ENCODE measurements around the gene RRP12. TPM values are rescaled to one million over a fixed set of nuclear protein-coding genes. Genes with fewer than 3 reads are reported as not detected.

RRP12 gene
- polyA plus RNA-seq, 1 donor from 2014 or later = 9.7 TPM

DNA sequence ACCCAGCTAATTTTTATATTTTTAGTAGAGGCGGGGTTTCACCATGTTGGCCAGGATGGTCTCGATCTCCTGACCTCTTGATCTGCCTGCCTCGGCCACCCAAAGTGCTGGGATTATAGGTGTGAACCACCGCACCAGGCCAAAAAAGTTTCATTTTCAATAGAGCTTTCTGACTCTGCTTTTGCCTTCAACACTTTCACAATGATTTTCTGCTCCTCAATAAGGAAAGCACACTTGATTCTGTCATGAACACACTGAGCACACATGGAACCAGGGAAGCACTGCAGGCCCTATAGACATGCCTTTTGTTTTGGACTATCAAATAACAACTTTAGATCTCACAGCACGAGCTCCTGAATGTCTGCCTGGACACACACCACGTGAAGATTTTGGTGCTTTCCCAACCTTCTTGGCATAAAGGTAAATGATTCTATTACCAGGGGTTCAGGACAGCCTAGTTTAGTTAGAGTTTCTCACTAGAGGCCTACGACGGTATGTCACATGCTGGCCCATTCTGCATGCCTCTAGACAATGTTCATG is 8.0 kb downstream of the RRP12 start:
- Histone ChIP-seq H2AFZ (ENCODE audit: low read depth, low read length) (no peak overlapping the region), H3K9me3 (ENCODE audit: low read length) (no peaks in the 10 kb centered on the region), H3K9ac (ENCODE audit: low read length) (no peak overlapping the region), H3K27me3 (ENCODE audit: insufficient read depth, low read depth, low read length) (no peaks in the 10 kb centered on the region), H3K4me2 (ENCODE audit: low read length) (no peak overlapping the region), H3K36me3 (ENCODE audit: insufficient read depth, low read length) (no peaks in the 10 kb centered on the region), H3F3A (ENCODE audit: insufficient read depth, low read length, poor library complexity, severe bottlenecking) (no peaks in the 10 kb centered on the region), H3K79me2 (replicated peaks; ENCODE audit: insufficient read depth, low read length) (no peaks in the 10 kb centered on the region), H3K9me2 (ENCODE audit: insufficient read depth, low read length) (no peaks in the 10 kb centered on the region), H4K20me1 (ENCODE audit: insufficient read depth) (no peaks in the 10 kb centered on the region), H3K27ac (ENCODE audit: low read length) (no peak overlapping the region), H3K4me3 (ENCODE audit: low read length) (no peak overlapping the region)
- TF ChIP-seq, protein P1, sequence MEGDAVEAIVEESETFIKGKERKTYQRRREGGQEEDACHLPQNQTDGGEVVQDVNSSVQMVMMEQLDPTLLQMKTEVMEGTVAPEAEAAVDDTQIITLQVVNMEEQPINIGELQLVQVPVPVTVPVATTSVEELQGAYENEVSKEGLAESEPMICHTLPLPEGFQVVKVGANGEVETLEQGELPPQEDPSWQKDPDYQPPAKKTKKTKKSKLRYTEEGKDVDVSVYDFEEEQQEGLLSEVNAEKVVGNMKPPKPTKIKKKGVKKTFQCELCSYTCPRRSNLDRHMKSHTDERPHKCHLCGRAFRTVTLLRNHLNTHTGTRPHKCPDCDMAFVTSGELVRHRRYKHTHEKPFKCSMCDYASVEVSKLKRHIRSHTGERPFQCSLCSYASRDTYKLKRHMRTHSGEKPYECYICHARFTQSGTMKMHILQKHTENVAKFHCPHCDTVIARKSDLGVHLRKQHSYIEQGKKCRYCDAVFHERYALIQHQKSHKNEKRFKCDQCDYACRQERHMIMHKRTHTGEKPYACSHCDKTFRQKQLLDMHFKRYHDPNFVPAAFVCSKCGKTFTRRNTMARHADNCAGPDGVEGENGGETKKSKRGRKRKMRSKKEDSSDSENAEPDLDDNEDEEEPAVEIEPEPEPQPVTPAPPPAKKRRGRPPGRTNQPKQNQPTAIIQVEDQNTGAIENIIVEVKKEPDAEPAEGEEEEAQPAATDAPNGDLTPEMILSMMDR (IDR thresholded peaks at IDR 0.05; ENCODE audit: poor library complexity, severe bottlenecking) = no peak
- TF ChIP-seq TAF1 (IDR thresholded peaks at IDR 0.05; ENCODE audit: low read depth) = no peak
- no peak for TF ChIP-seq RAD21 (conservative IDR thresholded peaks at IDR 0.05)
- TF ChIP-seq EP300 (conservative IDR thresholded peaks at IDR 0.05; ENCODE audit: poor library complexity, severe bottlenecking) = no peak
- TF ChIP-seq MXI1 (conservative IDR thresholded peaks at IDR 0.05; ENCODE audit: poor library complexity, severe bottlenecking) = no peak
- no peak for TF ChIP-seq SMC3 (conservative IDR thresholded peaks at IDR 0.05; ENCODE audit: poor library complexity)
- TF ChIP-seq, protein P2, sequence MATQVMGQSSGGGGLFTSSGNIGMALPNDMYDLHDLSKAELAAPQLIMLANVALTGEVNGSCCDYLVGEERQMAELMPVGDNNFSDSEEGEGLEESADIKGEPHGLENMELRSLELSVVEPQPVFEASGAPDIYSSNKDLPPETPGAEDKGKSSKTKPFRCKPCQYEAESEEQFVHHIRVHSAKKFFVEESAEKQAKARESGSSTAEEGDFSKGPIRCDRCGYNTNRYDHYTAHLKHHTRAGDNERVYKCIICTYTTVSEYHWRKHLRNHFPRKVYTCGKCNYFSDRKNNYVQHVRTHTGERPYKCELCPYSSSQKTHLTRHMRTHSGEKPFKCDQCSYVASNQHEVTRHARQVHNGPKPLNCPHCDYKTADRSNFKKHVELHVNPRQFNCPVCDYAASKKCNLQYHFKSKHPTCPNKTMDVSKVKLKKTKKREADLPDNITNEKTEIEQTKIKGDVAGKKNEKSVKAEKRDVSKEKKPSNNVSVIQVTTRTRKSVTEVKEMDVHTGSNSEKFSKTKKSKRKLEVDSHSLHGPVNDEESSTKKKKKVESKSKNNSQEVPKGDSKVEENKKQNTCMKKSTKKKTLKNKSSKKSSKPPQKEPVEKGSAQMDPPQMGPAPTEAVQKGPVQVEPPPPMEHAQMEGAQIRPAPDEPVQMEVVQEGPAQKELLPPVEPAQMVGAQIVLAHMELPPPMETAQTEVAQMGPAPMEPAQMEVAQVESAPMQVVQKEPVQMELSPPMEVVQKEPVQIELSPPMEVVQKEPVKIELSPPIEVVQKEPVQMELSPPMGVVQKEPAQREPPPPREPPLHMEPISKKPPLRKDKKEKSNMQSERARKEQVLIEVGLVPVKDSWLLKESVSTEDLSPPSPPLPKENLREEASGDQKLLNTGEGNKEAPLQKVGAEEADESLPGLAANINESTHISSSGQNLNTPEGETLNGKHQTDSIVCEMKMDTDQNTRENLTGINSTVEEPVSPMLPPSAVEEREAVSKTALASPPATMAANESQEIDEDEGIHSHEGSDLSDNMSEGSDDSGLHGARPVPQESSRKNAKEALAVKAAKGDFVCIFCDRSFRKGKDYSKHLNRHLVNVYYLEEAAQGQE (IDR thresholded peaks at IDR 0.05; ENCODE audit: borderline replicate concordance) = no peak
- no peak for TF ChIP-seq POLR2AphosphoS5 (IDR thresholded peaks at IDR 0.05)
- TF ChIP-seq EZH2 (IDR thresholded peaks at IDR 0.05; ENCODE audit: borderline replicate concordance, insufficient read depth, low read length, poor library complexity, severe bottlenecking) = no peak

DNA sequence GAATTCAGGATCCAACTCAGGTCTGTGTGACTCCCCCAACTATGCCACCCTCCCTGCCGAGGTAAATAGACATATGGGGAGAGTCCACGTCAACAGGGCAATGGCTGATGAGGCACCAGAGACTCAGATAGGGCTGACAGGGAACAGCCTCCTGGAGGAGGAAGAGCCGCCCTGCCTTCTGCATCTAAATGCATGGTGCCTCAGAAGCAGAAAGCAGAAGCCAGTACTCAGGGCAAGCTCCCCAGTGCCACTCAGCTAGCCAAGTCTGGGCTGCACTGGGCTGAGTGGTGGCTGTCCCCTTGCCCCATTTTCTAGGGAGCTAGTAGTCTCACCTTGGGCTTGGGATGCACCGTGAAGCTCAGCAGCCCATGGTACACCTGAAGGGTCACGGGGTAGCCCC is 11.0 kb downstream of the RRP12 start:
- Histone ChIP-seq H3F3A (ENCODE audit: insufficient read depth, low read length, poor library complexity, severe bottlenecking) (no peaks in the 10 kb centered on the region), H4K20me1 (ENCODE audit: insufficient read depth) (no peaks in the 10 kb centered on the region), H3K4me3 (ENCODE audit: low read length) (no peak overlapping the region), H3K9me2 (ENCODE audit: insufficient read depth, low read length) (no peaks in the 10 kb centered on the region), H2AFZ (ENCODE audit: low read depth, low read length) (no peak overlapping the region), H3K36me3 (ENCODE audit: insufficient read depth, low read length) (no peaks in the 10 kb centered on the region), H3K27me3 (ENCODE audit: insufficient read depth, low read depth, low read length) (no peaks in the 10 kb centered on the region), H3K9me3 (ENCODE audit: low read length) (no peaks in the 10 kb centered on the region), H3K27ac (ENCODE audit: low read length) (no peak overlapping the region), H3K79me2 (replicated peaks; ENCODE audit: insufficient read depth, low read length) (no peaks in the 10 kb centered on the region), H3K9ac (ENCODE audit: low read length) (no peak overlapping the region), H3K4me2 (ENCODE audit: low read length) (no peak overlapping the region)
- TF ChIP-seq EZH2 (IDR thresholded peaks at IDR 0.05; ENCODE audit: borderline replicate concordance, insufficient read depth, low read length, poor library complexity, severe bottlenecking) (no peak), TAF1 (IDR thresholded peaks at IDR 0.05; ENCODE audit: low read depth) (no peak), SMC3 (conservative IDR thresholded peaks at IDR 0.05; ENCODE audit: poor library complexity) (no peak), MXI1 (conservative IDR thresholded peaks at IDR 0.05; ENCODE audit: poor library complexity, severe bottlenecking) (no peak), POLR2AphosphoS5 (IDR thresholded peaks at IDR 0.05) (no peak), EP300 (conservative IDR thresholded peaks at IDR 0.05; ENCODE audit: poor library complexity, severe bottlenecking) (no peak), RAD21 (conservative IDR thresholded peaks at IDR 0.05) (no peak)
- TF ChIP-seq, protein P1 (IDR thresholded peaks at IDR 0.05; ENCODE audit: poor library complexity, severe bottlenecking) = no peak
- TF ChIP-seq, protein P2 (IDR thresholded peaks at IDR 0.05; ENCODE audit: borderline replicate concordance) = no peak

Data from neural cell (in vitro differentiated cells).